Measurements from ENCODE around the gene ABI2. TPM values are rescaled to one million over a fixed set of nuclear protein-coding genes. Genes with fewer than 3 reads are reported as not detected.
"Not testable (repeated sequence)": the region's sequence is repeated elsewhere in the genome, so short reads cannot be mapped to it uniquely, and the experiment has no call there.

ABI2 gene
- total RNA-seq, 2 donors from 2014 or later = 50.0 to 64.8 TPM

- 67% methylated on average over 2 of the region's 2 CpGs for WGBS
- Histone ChIP-seq H3K27ac (no peak overlapping the region), H3K9me3 (no peaks in the 10 kb centered on the region), H3K4me1 (replicated peaks) (no peaks in the 10 kb centered on the region), H3K27me3 (replicated peaks; ENCODE audit: insufficient read depth) (no peaks in the 10 kb centered on the region), H3K36me3 (no peaks in the 10 kb centered on the region), H3K4me3 (no peak overlapping the region)
- no peak for DNase-seq (ENCODE audit: low spot score)
- TF ChIP-seq POLR2A (IDR thresholded peaks at IDR 0.05) (no peak), CTCF (IDR thresholded peaks at IDR 0.05) (no peak), POLR2AphosphoS5 (IDR thresholded peaks at IDR 0.05) (no peak)
- intact Hi-C loops (cut with DNase I) = no loop called here
Observed at GRCh38 chr2:203341741-203342310, 13.6 kb downstream of the ABI2 start.

GRCh38 chr2:203342374-203342773, 14.2 kb downstream of the ABI2 start:
- H3K27me3 ChIP-seq (replicated peaks; ENCODE audit: insufficient read depth); H3K9me3 ChIP-seq; H3K27ac ChIP-seq; H3K4me1 ChIP-seq (replicated peaks); H3K36me3 ChIP-seq; DNase-seq (ENCODE audit: low spot score); H3K4me3 ChIP-seq; intact Hi-C loops (cut with DNase I): not testable (repeated sequence)
- 99% methylated on average over 4 of the region's 4 CpGs for WGBS

- no peak for DNase-seq (ENCODE audit: low spot score)
- Histone ChIP-seq H3K4me1 (replicated peaks) (no peaks in the 10 kb centered on the region), H3K27ac (no peak overlapping the region), H3K9me3 (no peaks in the 10 kb centered on the region), H3K4me3 (no peak overlapping the region), H3K27me3 (replicated peaks; ENCODE audit: insufficient read depth) (no peaks in the 10 kb centered on the region), H3K36me3 (no peaks in the 10 kb centered on the region)
- WGBS = 97% methylated on average over 12 of the region's 12 CpGs
- intact Hi-C loops (cut with DNase I) = no loop called here
- TF ChIP-seq POLR2AphosphoS5 (IDR thresholded peaks at IDR 0.05) = no peak
- no peak for TF ChIP-seq POLR2A (IDR thresholded peaks at IDR 0.05)
- TF ChIP-seq CTCF (IDR thresholded peaks at IDR 0.05) = no peak
Observed at GRCh38 chr2:203344667-203345066, 16.5 kb downstream of the ABI2 start.

- TF ChIP-seq POLR2AphosphoS5 (IDR thresholded peaks at IDR 0.05) (no peak), CTCF (IDR thresholded peaks at IDR 0.05) (no peak), POLR2A (IDR thresholded peaks at IDR 0.05) (no peak)
- Histone ChIP-seq H3K4me3 (no peak overlapping the region), H3K4me1 (replicated peaks) (no peaks in the 10 kb centered on the region), H3K27ac (no peak overlapping the region), H3K36me3 (no peaks in the 10 kb centered on the region), H3K9me3 (no peaks in the 10 kb centered on the region), H3K27me3 (replicated peaks; ENCODE audit: insufficient read depth) (no peaks in the 10 kb centered on the region)
- intact Hi-C loops (cut with DNase I) = no loop called here
- no peak for DNase-seq (ENCODE audit: low spot score)
- 70% methylated on average over 1 of the region's 1 CpG for WGBS
Observed at GRCh38 chr2:203346612-203347011, 18.4 kb downstream of the ABI2 start.

DNA sequence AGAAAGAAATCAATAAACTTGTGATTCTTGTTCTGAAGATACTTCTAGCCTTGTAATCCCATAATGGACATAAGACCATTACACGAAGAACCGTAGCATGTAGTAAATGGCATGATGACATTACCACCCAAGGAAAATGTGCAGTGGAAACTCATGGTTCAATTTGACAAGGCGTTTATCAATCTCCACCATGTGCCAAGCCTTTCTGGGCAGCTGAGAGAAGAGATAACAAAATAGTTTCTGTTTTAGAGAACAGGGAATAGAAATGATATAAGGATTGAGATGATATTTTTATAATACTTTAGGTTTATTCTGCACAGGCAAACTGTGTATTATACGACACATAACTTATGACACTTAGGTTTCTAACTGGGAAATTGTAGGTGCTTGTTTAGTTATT, 19.2 kb downstream of the ABI2 start:
- Histone ChIP-seq H3K4me1 (replicated peaks) (no peaks in the 10 kb centered on the region), H3K36me3 (no peaks in the 10 kb centered on the region), H3K27me3 (replicated peaks; ENCODE audit: insufficient read depth) (no peaks in the 10 kb centered on the region), H3K4me3 (no peak overlapping the region), H3K27ac (no peak overlapping the region), H3K9me3 (no peaks in the 10 kb centered on the region)
- WGBS = 91% methylated on average over 4 of the region's 4 CpGs
- no peak for TF ChIP-seq POLR2AphosphoS5 (IDR thresholded peaks at IDR 0.05)
- TF ChIP-seq CTCF (IDR thresholded peaks at IDR 0.05) = no peak
- TF ChIP-seq POLR2A (IDR thresholded peaks at IDR 0.05) = no peak
- no peak for DNase-seq (ENCODE audit: low spot score)
- intact Hi-C loops (cut with DNase I) = no loop called here
